H1 (cell line): ENCODE results near the gene MYO18A. TPM values are rescaled to one million over a fixed set of nuclear protein-coding genes. Genes with fewer than 3 reads are reported as not detected.
A peak's percentile ranks its signal among the peaks of the same experiment; 100 is the strongest.

Source experiments
- CTCF ChIA-PET: fragments of 300-600 bp; sonication (Branson Sonifier 250); formaldehyde crosslinking; loops from one replicate; lab custom pipeline; 2021; ENCODE audit not compliant: partially characterized antibody; lab: Charles Lee
- POLR2A ChIA-PET: fragments of 300-600 bp; sonication (Branson Sonifier 250); formaldehyde crosslinking; loops from one replicate; lab custom pipeline; 2021; ENCODE audit warnings: inconsistent platforms; ENCODE audit not compliant: partially characterized antibody; lab: Charles Lee
- DNase-seq, 2 experiments: peaks; one replicate each; pipeline versions ENCODE4 v3.0.0 to v3.0.0-alpha.2; 2010 to 2022; ENCODE audit warnings: low spot score in 2 of 2, low read depth in 1 of 2, mixed read lengths in 1 of 2
- FAIRE-seq: peaks from 2 replicates; lab custom pipeline; 2011; peaks lifted over from hg19 to GRCh38; lab: Jason Lieb, UNC
- H2AFZ ChIP-seq: 2 replicates; pipeline ENCODE4 v1.8.1; 2012; ENCODE audit warnings: low read length, inconsistent platforms
- H2AK5ac ChIP-seq: 2 replicates; pipeline ENCODE4 v1.6.1; 2013; ENCODE audit warnings: low read depth, low read length
- H2BK120ac ChIP-seq: replicated peaks from 2 replicates; pipeline ENCODE3; 2013; ENCODE audit warnings: low read depth, low read length, inconsistent platforms
- H2BK12ac ChIP-seq: 2 replicates; pipeline ENCODE4 v1.6.1; 2013; ENCODE audit warnings: low read depth, low read length
- H2BK15ac ChIP-seq: 2 replicates; pipeline ENCODE4 v1.6.1; 2013; ENCODE audit warnings: low read length
- H2BK20ac ChIP-seq: 2 replicates; pipeline ENCODE4 v1.6.1; 2013; ENCODE audit warnings: low read length
- H2BK5ac ChIP-seq: 2 replicates; pipeline ENCODE4 v1.6.1; 2013; ENCODE audit warnings: low read depth, low read length
- H3K14ac ChIP-seq: 2 replicates; pipeline ENCODE4 v1.6.1; 2013; ENCODE audit warnings: inconsistent platforms; ENCODE audit not compliant: insufficient read length
- H3K18ac ChIP-seq: 2 replicates; pipeline ENCODE4 v1.6.1; 2013; ENCODE audit warnings: low read length; ENCODE audit errors: extremely low read depth
- H3K23ac ChIP-seq: 2 replicates; pipeline ENCODE4 v1.6.1; 2013; ENCODE audit warnings: inconsistent platforms; ENCODE audit not compliant: insufficient read length
- H3K23me2 ChIP-seq: 2 replicates; pipeline ENCODE4 v1.6.1; 2013; ENCODE audit warnings: low read depth, low read length
- H3K27ac ChIP-seq: 2 replicates; pipeline ENCODE4 v1.6.1; 2011; ENCODE audit warnings: low read depth, low read length, inconsistent platforms
- H3K27me3 ChIP-seq, 4 experiments: replicated peaks in 1 of 4; 1 replicate in 1 of 4; 2 replicates in 3 of 4; pipeline versions ENCODE4 v1.6.1 to v1.8.1; 2011 to 2013; ENCODE audit warnings: low read length in 3 of 4, mild to moderate bottlenecking in 3 of 4, inconsistent platforms in 2 of 4, mixed read lengths in 2 of 4, moderate library complexity in 1 of 4; ENCODE audit not compliant: control insufficient read depth in 3 of 4, insufficient read depth in 3 of 4; ENCODE audit errors: extremely low read depth in 1 of 4
- H3K36me3 ChIP-seq, 4 experiments: 2 replicates each; pipeline versions ENCODE4 v1.6.1 to v1.8.1; 2011 to 2013; ENCODE audit warnings: mild to moderate bottlenecking in 4 of 4, low read length in 3 of 4, moderate library complexity in 2 of 4, control low read depth in 1 of 4, inconsistent platforms in 1 of 4; ENCODE audit not compliant: insufficient read depth in 4 of 4, control insufficient read depth in 2 of 4
- H3K4ac ChIP-seq: replicated peaks from 2 replicates; pipeline ENCODE3; 2013; ENCODE audit warnings: low read length, low read depth, mixed read lengths, inconsistent platforms; ENCODE audit not compliant: insufficient read length
- H3K4me1 ChIP-seq, 4 experiments: replicated peaks in 1 of 4; 1 replicate in 1 of 4; 2 replicates in 3 of 4; pipeline versions ENCODE4 v1.6.1 to v1.8.1; 2011 to 2013; ENCODE audit warnings: low read length in 3 of 4, inconsistent platforms in 2 of 4, mixed read lengths in 1 of 4; ENCODE audit not compliant: insufficient read depth in 4 of 4, control insufficient read depth in 3 of 4
- H3K4me2 ChIP-seq, 2 experiments: 2 replicates each; pipeline versions ENCODE4 v1.6.1 to v1.8.1; 2011 to 2013; ENCODE audit warnings: low read depth in 2 of 2, low read length in 2 of 2, control low read depth in 1 of 2, inconsistent platforms in 1 of 2, mild to moderate bottlenecking in 1 of 2; ENCODE audit not compliant: insufficient read depth in 1 of 2
- H3K4me3 ChIP-seq, 4 experiments: fragments of 200-600, 300-600 bp in 1 of 4; sonication (generic), shearing (Covaris generic), sonication (Bioruptor Twin) in 1 of 4; 2 replicates each; pipeline versions ENCODE4 v1.5.1 to v1.8.1; 2011 to 2016; ENCODE audit warnings: low read length in 4 of 4, low read depth in 3 of 4, control low read depth in 2 of 4, inconsistent platforms in 2 of 4, mild to moderate bottlenecking in 2 of 4, mixed read lengths in 1 of 4, moderate library complexity in 1 of 4; ENCODE audit not compliant: insufficient read depth in 2 of 4; ENCODE audit errors: extremely low read depth in 1 of 4
- H3K56ac ChIP-seq: replicated peaks from 2 replicates; pipeline ENCODE3; 2013; ENCODE audit warnings: low read depth, mild to moderate bottlenecking, mixed read lengths, low read length, inconsistent platforms; ENCODE audit not compliant: insufficient read length
- H3K79me1 ChIP-seq: 2 replicates; pipeline ENCODE4 v1.6.1; 2013; ENCODE audit warnings: low read depth, low read length, control low read depth
- H3K79me2 ChIP-seq, 2 experiments: 2 replicates each; pipeline versions ENCODE4 v1.6.1 to v1.8.1; 2012 to 2013; ENCODE audit warnings: low read length in 2 of 2, mild to moderate bottlenecking in 2 of 2, inconsistent platforms in 1 of 2; ENCODE audit not compliant: insufficient read depth in 2 of 2, control insufficient read depth in 1 of 2
- H3K9ac ChIP-seq, 4 experiments: replicated peaks in 1 of 4; 1 replicate in 1 of 4; 2 replicates in 3 of 4; pipeline versions ENCODE4 v1.6.1 to v1.8.1; 2011 to 2013; ENCODE audit warnings: low read depth in 3 of 4, low read length in 3 of 4, control low read depth in 2 of 4, mild to moderate bottlenecking in 2 of 4, moderate library complexity in 2 of 4, inconsistent platforms in 1 of 4; ENCODE audit errors: extremely low read depth in 1 of 4
- H3K9me3 ChIP-seq, 2 experiments: 2 replicates each; pipeline versions ENCODE4 v1.6.1 to v1.8.1; 2012 to 2013; ENCODE audit warnings: mild to moderate bottlenecking in 2 of 2, moderate library complexity in 2 of 2, control low read depth in 1 of 2, inconsistent platforms in 1 of 2, low read depth in 1 of 2, low read length in 1 of 2, mixed read lengths in 1 of 2; ENCODE audit not compliant: insufficient read depth in 2 of 2
- H4K20me1 ChIP-seq, 2 experiments: replicated peaks in 1 of 2; 2 replicates each; pipeline versions ENCODE3 to v1.8.1; 2011 to 2013; ENCODE audit warnings: inconsistent platforms in 2 of 2, low read length in 2 of 2, mild to moderate bottlenecking in 1 of 2; ENCODE audit not compliant: insufficient read depth in 2 of 2, control insufficient read depth in 1 of 2
- H4K5ac ChIP-seq: 2 replicates; pipeline ENCODE4 v1.6.1; 2013; ENCODE audit warnings: low read length, low read depth, mixed read lengths, inconsistent platforms; ENCODE audit not compliant: insufficient read length
- H4K8ac ChIP-seq: 2 replicates; pipeline ENCODE4 v1.8.0; 2013; ENCODE audit warnings: mild to moderate bottlenecking, moderate library complexity, low read length, inconsistent platforms; ENCODE audit not compliant: insufficient read depth; ENCODE audit errors: extremely low read depth
- H4K91ac ChIP-seq: replicated peaks from 2 replicates; pipeline ENCODE3; 2013; ENCODE audit warnings: low read length, mixed read lengths, inconsistent platforms; ENCODE audit not compliant: insufficient read length
- JUND ChIP-seq: IDR thresholded peaks from 2 replicates; pipeline ENCODE4 v1.6.1; 2011; ENCODE audit warnings: mild to moderate bottlenecking, improper control_type of control experiment, low read length
- SRF ChIP-seq: IDR thresholded peaks from 2 replicates; pipeline ENCODE4 v1.6.1; 2011; ENCODE audit warnings: mild to moderate bottlenecking, low read depth, low read length, moderate library complexity
- WGBS, 2 experiments: shearing (Covaris generic) in 1 of 2; methylation state at CpG; one replicate each; pipeline versions ENCODE4 v1.1.6 to v1.1.7; 2013 to 2015; ENCODE audit warnings: low lambda C conversion rate in 2 of 2, mixed read lengths in 2 of 2, inconsistent platforms in 1 of 2, low coverage in 1 of 2, missing lambda C conversion rate in 1 of 2; ENCODE audit not compliant: insufficient replicate concordance in 2 of 2, insufficient coverage in 1 of 2, insufficient read length in 1 of 2; ENCODE audit errors: extremely low coverage in 1 of 2, missing lambda C conversion rate in 1 of 2; 5-methylcytosine and 5-hydroxymethylcytosine counted together
- long read RNA-seq, 2 experiments: library from RNA in 1 of 2; library from capped mRNA in 1 of 2; stranded (forward); transcript quantifications; one replicate each; pipeline ENCODE4 v2.0.0, GENCODE V29; 2021; ENCODE audit warnings: inconsistent platforms in 1 of 2
- polyA minus RNA-seq, 3 experiments: library from RNA; depleted of rRNA, polyadenylated mRNA; stranded (reverse); fragments of >200 nt; gene quantifications; 1 replicate in 2 of 3; 2 replicates in 1 of 3; pipeline ENCODE4 v1.2.3, GENCODE V29; 2011
- polyA plus RNA-seq, 7 experiments: library from polyadenylated mRNA; depleted of rRNA in 3 of 7; stranded (reverse) in 5 of 7; unstranded in 2 of 7; fragments of >200 nt in 5 of 7; fragments of 200-250 nt in 2 of 7; gene quantifications; 1 replicate in 5 of 7; 2 replicates in 1 of 7; 4 replicates in 1 of 7; pipeline versions ENCODE4 v1.2.1 to v1.2.3, GENCODE V29; 2011 to 2013; ENCODE audit warnings: missing spikeins in 2 of 7, mixed read lengths in 2 of 7
- total RNA-seq: library from RNA; stranded (reverse); fragmentation: NEBNext Ultra II Directional; extraction: Animal tissue kit (Norgen Biotek cat#: 25700); gene quantifications from 2 replicates; pipeline ENCODE4 v1.2.1, GENCODE V29; 2021

The MYO18A gene, protein sequence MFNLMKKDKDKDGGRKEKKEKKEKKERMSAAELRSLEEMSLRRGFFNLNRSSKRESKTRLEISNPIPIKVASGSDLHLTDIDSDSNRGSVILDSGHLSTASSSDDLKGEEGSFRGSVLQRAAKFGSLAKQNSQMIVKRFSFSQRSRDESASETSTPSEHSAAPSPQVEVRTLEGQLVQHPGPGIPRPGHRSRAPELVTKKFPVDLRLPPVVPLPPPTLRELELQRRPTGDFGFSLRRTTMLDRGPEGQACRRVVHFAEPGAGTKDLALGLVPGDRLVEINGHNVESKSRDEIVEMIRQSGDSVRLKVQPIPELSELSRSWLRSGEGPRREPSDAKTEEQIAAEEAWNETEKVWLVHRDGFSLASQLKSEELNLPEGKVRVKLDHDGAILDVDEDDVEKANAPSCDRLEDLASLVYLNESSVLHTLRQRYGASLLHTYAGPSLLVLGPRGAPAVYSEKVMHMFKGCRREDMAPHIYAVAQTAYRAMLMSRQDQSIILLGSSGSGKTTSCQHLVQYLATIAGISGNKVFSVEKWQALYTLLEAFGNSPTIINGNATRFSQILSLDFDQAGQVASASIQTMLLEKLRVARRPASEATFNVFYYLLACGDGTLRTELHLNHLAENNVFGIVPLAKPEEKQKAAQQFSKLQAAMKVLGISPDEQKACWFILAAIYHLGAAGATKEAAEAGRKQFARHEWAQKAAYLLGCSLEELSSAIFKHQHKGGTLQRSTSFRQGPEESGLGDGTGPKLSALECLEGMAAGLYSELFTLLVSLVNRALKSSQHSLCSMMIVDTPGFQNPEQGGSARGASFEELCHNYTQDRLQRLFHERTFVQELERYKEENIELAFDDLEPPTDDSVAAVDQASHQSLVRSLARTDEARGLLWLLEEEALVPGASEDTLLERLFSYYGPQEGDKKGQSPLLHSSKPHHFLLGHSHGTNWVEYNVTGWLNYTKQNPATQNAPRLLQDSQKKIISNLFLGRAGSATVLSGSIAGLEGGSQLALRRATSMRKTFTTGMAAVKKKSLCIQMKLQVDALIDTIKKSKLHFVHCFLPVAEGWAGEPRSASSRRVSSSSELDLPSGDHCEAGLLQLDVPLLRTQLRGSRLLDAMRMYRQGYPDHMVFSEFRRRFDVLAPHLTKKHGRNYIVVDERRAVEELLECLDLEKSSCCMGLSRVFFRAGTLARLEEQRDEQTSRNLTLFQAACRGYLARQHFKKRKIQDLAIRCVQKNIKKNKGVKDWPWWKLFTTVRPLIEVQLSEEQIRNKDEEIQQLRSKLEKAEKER (N-terminal part only)
- total RNA-seq, result 36.6 and 43.8 TPM in 2 replicates
- 7.6 and 10.1 TPM in 2 replicates for polyA plus RNA-seq (2011; rRNA removed)
- polyA plus RNA-seq (2011; cell fraction: cytosol; rRNA removed), result 9.6 TPM
- 51.6 TPM for polyA plus RNA-seq (2011; cell fraction: nucleus; rRNA removed)
- 31.9 to 40.0 TPM (median 35.1 TPM) in 4 replicates for polyA plus RNA-seq (2012, experiment 1 of 2)
- 14.2 TPM for polyA plus RNA-seq (2012, experiment 2 of 2)
- 19.0 TPM for polyA plus RNA-seq (2013, experiment 1 of 2)
- 17.7 TPM for polyA plus RNA-seq (2013, experiment 2 of 2)
- polyA minus RNA-seq (2011; rRNA and poly(A)+ RNA removed), result 23.8 and 33.3 TPM in 2 replicates
- 17.5 TPM for polyA minus RNA-seq (2011; cell fraction: cytosol; rRNA and poly(A)+ RNA removed)
- polyA minus RNA-seq (2011; cell fraction: nucleus; rRNA and poly(A)+ RNA removed), result 36.3 TPM
- long read RNA-seq, experiment 1, partial matches to known transcripts, result 18 of 20 reads
- long read RNA-seq, experiment 1, other reads (novel, unspliced or antisense), result 1 of 20 reads
- long read RNA-seq, experiment 2, partial matches to known transcripts, result 2 of 3 reads
- long read RNA-seq, experiment 2, other reads (novel, unspliced or antisense), result 1 of 3 reads

DNA sequence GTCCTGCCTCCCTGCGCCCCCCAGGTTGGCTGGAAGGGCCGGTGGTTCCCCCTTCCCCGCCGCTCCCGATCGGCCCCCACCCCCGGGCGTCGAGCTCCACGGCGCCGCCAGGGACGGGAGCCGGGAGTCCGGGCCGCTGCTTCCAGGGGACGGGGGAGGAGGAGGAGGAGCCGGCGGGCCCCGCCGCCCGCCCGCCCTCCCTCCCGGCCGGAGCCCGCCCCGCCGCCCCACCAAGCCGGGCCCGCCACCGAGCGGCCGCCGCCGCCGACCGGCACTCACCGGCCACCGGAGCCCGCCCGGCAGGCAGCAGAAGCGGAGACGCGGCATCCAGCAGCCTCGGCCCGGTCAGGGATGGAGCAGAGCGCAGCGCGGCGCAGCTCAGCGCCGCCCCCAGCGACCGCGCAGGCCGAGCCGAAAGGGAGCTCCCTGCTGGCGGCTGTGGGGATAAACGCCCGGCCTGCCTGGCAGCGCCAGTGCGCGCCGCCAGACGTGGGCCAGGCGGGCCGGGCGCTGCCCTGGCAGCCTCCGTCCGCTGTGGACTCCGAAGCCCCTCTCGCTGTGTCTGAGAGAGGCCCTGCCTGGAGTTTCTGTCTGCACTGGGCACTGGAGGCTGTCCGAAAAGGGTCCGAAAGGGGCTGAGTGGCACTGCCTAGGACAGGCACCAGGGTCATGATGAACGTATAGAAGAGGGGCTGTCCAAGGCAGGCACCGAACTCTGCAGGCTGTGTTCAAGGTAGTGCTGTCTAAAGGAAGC lies at the start of gene MYO18A:
Gene MYO18A, minus strand, starts transcription at position 365 of the 754 bp plus-strand sequence. CDS start 13,458 bp downstream, outside the sequence.
- Histone ChIP-seq H2BK15ac (peak within 1 kb of the TSS; percentile 78; the same call in 1 of the 2 replicates), H3K9me3 (no peaks in the 10 kb centered on the region), H4K20me1 (no peaks in the 10 kb centered on the region), H2AFZ (peak within 1 kb of the TSS; percentile 93), H2BK120ac (no peak within 1 kb of the TSS), H3K14ac (no peak within 1 kb of the TSS), H3K23ac (no peak within 1 kb of the TSS), H3K56ac (peak within 1 kb of the TSS; percentile 40), H4K8ac (peak within 1 kb of the TSS; percentile 17), H3K36me3 (no peaks in the 10 kb centered on the region), H2BK12ac (peak within 1 kb of the TSS; percentile 63; the same call in 1 of the 2 replicates), H3K4me1 (peaks cover 6 to 30% (median 16%) of the 10 kb centered on the region in 4 experiments), H3K4me2 (peak within 1 kb of the TSS; percentile 85 to 94), H3K27me3 (peaks cover 0 to 10% (median 5%) of the 10 kb centered on the region in 4 experiments; a peak in 3 of 7 replicates), H2AK5ac (no peak within 1 kb of the TSS), H3K79me2 (peaks cover 0 to 9% of the 10 kb centered on the region in 2 experiments; a peak in 1 of 4 replicates), H3K79me1 (peaks cover 3% of the 10 kb centered on the region; the same call in 1 of the 2 replicates), H4K5ac (no peak within 1 kb of the TSS), H3K27ac (no peak within 1 kb of the TSS; the same call in 1 of the 2 replicates), H2BK20ac (peak within 1 kb of the TSS; percentile 80; the same call in 1 of the 2 replicates), H3K18ac (peak within 1 kb of the TSS; percentile 90), H3K23me2 (peaks cover 13% of the 10 kb centered on the region; the same call in 1 of the 2 replicates), H4K91ac (peak within 1 kb of the TSS; percentile 75), H3K4ac (no peak within 1 kb of the TSS), H3K4me3 (peak within 1 kb of the TSS; percentile 41 to 70 (median 63)), H2BK5ac (peak within 1 kb of the TSS; percentile 36; the same call in 1 of the 2 replicates), H3K9ac (peak within 1 kb of the TSS in 2 of 4 experiments; percentile 1 to 35; a peak in 4 of 7 replicates)
- FAIRE-seq, result no peak
- POLR2A ChIA-PET, result interaction anchor here (0.5 to 5.3 kb wide), 12 partner anchors 15 to 161 kb away, joined by 3 to 34 read pairs (median 4); no protein-coding TSS in a partner anchor
- CTCF ChIA-PET, result interaction anchor here (0.7 to 42.5 kb wide), 20 partner anchors 8 to 227 kb away, joined by 3 to 731 read pairs (median 6); no protein-coding TSS in a partner anchor
- WGBS, 2 experiments, result 3% methylated on average over 45 of the region's 76 CpGs; no CpG with 5 or more reads in 1 of the 2 experiments
- DNase-seq, result peak; percentile 41 to 89
- 0 out of 2 replicates have a peak, but pooled peaks have one; percentile 18 for TF ChIP-seq JUND
- TF ChIP-seq SRF, result no peak
